GM12892 (cell line): ENCODE measurements around the gene KRT31.

Source experiments
- POLR2AphosphoS5 ChIP-seq: IDR thresholded peaks from 2 replicates; pipeline ENCODE4 v1.6.1; 2011; ENCODE audit warnings: low read depth, low read length, control low read depth
- TAF1 ChIP-seq: IDR thresholded peaks from 2 replicates; pipeline ENCODE4 v1.6.1; 2011; ENCODE audit warnings: low read depth, mild to moderate bottlenecking, control low read depth, low read length, borderline replicate concordance

DNA sequence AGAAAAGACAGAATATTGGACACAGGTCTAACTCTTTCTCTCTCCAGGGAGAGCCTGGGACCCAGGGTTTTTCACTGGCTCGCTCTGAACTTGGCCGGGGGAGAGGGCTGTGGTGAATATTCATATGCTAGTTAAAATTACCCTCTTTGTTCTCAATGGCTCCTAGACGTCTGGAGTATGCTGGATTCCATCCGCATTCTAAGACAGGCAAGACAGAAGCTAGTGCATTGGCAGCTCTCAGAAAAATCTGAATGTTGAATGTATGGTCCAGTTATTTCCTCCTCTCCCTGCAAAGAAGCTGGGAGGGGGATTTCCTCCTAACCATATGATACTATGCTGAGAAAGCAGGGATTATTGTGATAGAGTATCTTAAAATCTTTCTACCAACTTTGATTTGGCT lies 9.7 kb downstream of the KRT31 start:
- TF ChIP-seq POLR2AphosphoS5 (no peak), TAF1 (no peak)
